Neural progenitor cell (in vitro differentiated cells): Measurements from ENCODE around the gene TCERG1L. TPM values are rescaled to one million over a fixed set of nuclear protein-coding genes. Genes with fewer than 3 reads are reported as not detected.

Source experiments
- DNase-seq: peaks from one replicate; pipeline ENCODE4 v3.0.0-alpha.2; 2016; ENCODE audit warnings: low spot score
- H2AFZ ChIP-seq: fragments of 200-600 bp; sonication (generic); replicated peaks from 2 replicates; pipeline ENCODE4 v1.6.1; 2016; ENCODE audit warnings: antibody characterized with exemption
- H3F3A ChIP-seq: fragments of 200-600 bp; sonication (generic); 2 replicates; pipeline ENCODE4 v1.6.1; 2016; ENCODE audit warnings: antibody characterized with exemption, low read depth
- H3K27ac ChIP-seq: fragments of 200-600 bp; sonication (generic); 2 replicates; pipeline ENCODE4 v1.5.1; 2016; ENCODE audit warnings: mild to moderate bottlenecking
- H3K27me3 ChIP-seq: fragments of 200-600 bp; sonication (generic); 2 replicates; pipeline ENCODE4 v1.6.1; 2016; ENCODE audit warnings: mild to moderate bottlenecking, moderate library complexity
- H3K36me3 ChIP-seq: fragments of 200-600 bp; sonication (generic); 2 replicates; pipeline ENCODE4 v1.5.1; 2016
- H3K4me1 ChIP-seq: fragments of 200-600 bp; sonication (generic); 2 replicates; pipeline ENCODE4 v1.6.1; 2016; ENCODE audit warnings: mixed run types
- H3K4me2 ChIP-seq: fragments of 200-600 bp; sonication (generic); 2 replicates; pipeline ENCODE4 v1.6.1; 2016
- H3K4me3 ChIP-seq: fragments of 200-600 bp; sonication (generic); 2 replicates; pipeline ENCODE4 v1.5.1; 2016
- H3K79me2 ChIP-seq: fragments of 200-600 bp; sonication (generic); 2 replicates; pipeline ENCODE4 v1.6.1; 2016; ENCODE audit warnings: low read depth
- H3K9ac ChIP-seq: fragments of 200-600 bp; sonication (generic); 2 replicates; pipeline ENCODE4 v1.6.1; 2016
- H3K9me3 ChIP-seq: fragments of 200-600 bp; sonication (generic); 2 replicates; pipeline ENCODE4 v1.5.1; 2016; ENCODE audit warnings: low read depth
- H4K20me1 ChIP-seq: fragments of 200-600 bp; sonication (generic); 2 replicates; pipeline ENCODE4 v1.6.1; 2016; ENCODE audit warnings: low read depth
- H3K27ac Mint-ChIP-seq: 3 replicates; pipeline ENCODE4 v1.8.0; 2021; ENCODE audit warnings: mixed read lengths
- H3K27me3 Mint-ChIP-seq: 2 replicates; pipeline ENCODE4 v1.8.0; 2022; ENCODE audit warnings: low read depth, mild to moderate bottlenecking, inconsistent platforms, moderate library complexity, mixed read lengths; ENCODE audit not compliant: insufficient read depth
- H3K36me3 Mint-ChIP-seq: 3 replicates; pipeline ENCODE4 v1.8.0; 2021; ENCODE audit warnings: mixed read lengths
- H3K4me1 Mint-ChIP-seq: 3 replicates; pipeline ENCODE4 v1.8.0; 2021; ENCODE audit warnings: mixed read lengths
- H3K4me3 Mint-ChIP-seq: 3 replicates; pipeline ENCODE4 v1.8.0; 2021; ENCODE audit warnings: mild to moderate bottlenecking, moderate library complexity, mixed read lengths
- H3K9me3 Mint-ChIP-seq: 3 replicates; pipeline ENCODE4 v1.8.0; 2020; ENCODE audit warnings: mixed read lengths
- CTCF ChIP-seq: fragments of 200-600 bp; sonication (generic); IDR thresholded peaks from 2 replicates; pipeline ENCODE4 v1.5.1; 2017; ENCODE audit warnings: antibody characterized with exemption, mild to moderate bottlenecking
- EZH2 ChIP-seq: fragments of 200-600 bp; sonication (generic); IDR thresholded peaks from 2 replicates; pipeline ENCODE4 v1.6.1; 2017; ENCODE audit warnings: antibody characterized with exemption, mild to moderate bottlenecking, moderate library complexity
- EZH2phosphoT487 ChIP-seq: fragments of 200-600 bp; sonication (generic); IDR thresholded peaks from 2 replicates; pipeline ENCODE4 v1.6.1; 2017; ENCODE audit warnings: antibody characterized with exemption
- total RNA-seq: library from RNA; depleted of rRNA; stranded (reverse); fragments of >200 nt; gene quantifications from 2 replicates; pipeline ENCODE4 v1.2.3, GENCODE V29; 2015; ENCODE audit warnings: low replicate concordance

The TCERG1L gene
- total RNA-seq, 1 donor from 2014 or later: 1.8 TPM

- no peaks in the 10 kb centered on the region for H3K36me3 Mint-ChIP-seq
- no peaks in the 10 kb centered on the region for H3K27me3 ChIP-seq
- H3K9ac ChIP-seq: no peak overlapping the region
- no peak overlapping the region for H2AFZ ChIP-seq
- peaks cover 7% of the 10 kb centered on the region for H3F3A ChIP-seq
- H3K79me2 ChIP-seq: no peaks in the 10 kb centered on the region
- no peaks in the 10 kb centered on the region for H3K36me3 ChIP-seq
- no peak for TF ChIP-seq CTCF
- no peak for TF ChIP-seq EZH2phosphoT487
- TF ChIP-seq EZH2: no peak
- no peak overlapping the region for H3K27ac ChIP-seq
- H3K4me3 Mint-ChIP-seq: no peak overlapping the region
- H3K9me3 ChIP-seq: no peaks in the 10 kb centered on the region
- no peaks in the 10 kb centered on the region for H4K20me1 ChIP-seq
- peak; percentile 38 for DNase-seq
- peaks cover 25% of the 10 kb centered on the region for H3K4me1 Mint-ChIP-seq
- H3K4me2 ChIP-seq: peak overlapping the region; percentile 39
- no peak overlapping the region for H3K27ac Mint-ChIP-seq
- no peaks in the 10 kb centered on the region for H3K9me3 Mint-ChIP-seq
- H3K27me3 Mint-ChIP-seq: peaks cover 4% of the 10 kb centered on the region
- peaks cover 28% of the 10 kb centered on the region for H3K4me1 ChIP-seq
- no peak overlapping the region for H3K4me3 ChIP-seq
Observed at GRCh38 chr10:131251146-131251541, 60.4 kb downstream of the TCERG1L start.

- H3K27ac Mint-ChIP-seq: no peak overlapping the region
Observed at GRCh38 chr10:131250454-131251145, 60.9 kb downstream of the TCERG1L start.

GRCh38 chr10:131249955-131250344 is 61.6 kb downstream of the TCERG1L start:
- peaks cover 7% of the 10 kb centered on the region for H3K27me3 Mint-ChIP-seq
- Histone ChIP-seq H3K4me2 (peak overlapping the region; percentile 57), H3K27ac (no peak overlapping the region), H2AFZ (peak overlapping the region; percentile 68), H3K4me1 (peaks cover 28% of the 10 kb centered on the region), H3F3A (peaks cover 7% of the 10 kb centered on the region), H3K9ac (no peak overlapping the region), H3K27me3 (no peaks in the 10 kb centered on the region), H3K79me2 (no peaks in the 10 kb centered on the region), H3K36me3 (no peaks in the 10 kb centered on the region), H4K20me1 (no peaks in the 10 kb centered on the region), H3K9me3 (no peaks in the 10 kb centered on the region), H3K4me3 (no peak overlapping the region)
- peak overlapping the region; percentile 36 for H3K27ac Mint-ChIP-seq
- peaks cover 25% of the 10 kb centered on the region for H3K4me1 Mint-ChIP-seq
- no peaks in the 10 kb centered on the region for H3K36me3 Mint-ChIP-seq
- no peak overlapping the region for H3K4me3 Mint-ChIP-seq
- no peak for TF ChIP-seq EZH2phosphoT487
- TF ChIP-seq CTCF: no peak
- no peak for TF ChIP-seq EZH2
- H3K9me3 Mint-ChIP-seq: no peaks in the 10 kb centered on the region
- DNase-seq: no peak

More at GRCh38 chr10:131250454-131251145, 60.9 kb downstream of the TCERG1L start:
- no peak overlapping the region for H3K4me3 ChIP-seq
- no peak overlapping the region for H3K9ac ChIP-seq
- peaks cover 7% of the 10 kb centered on the region for H3K27me3 Mint-ChIP-seq
- H3K79me2 ChIP-seq: no peaks in the 10 kb centered on the region
- H3K36me3 ChIP-seq: no peaks in the 10 kb centered on the region
- H3F3A ChIP-seq: peaks cover 7% of the 10 kb centered on the region
- peaks cover 25% of the 10 kb centered on the region for H3K4me1 Mint-ChIP-seq
- no peak overlapping the region for H3K4me3 Mint-ChIP-seq
- no peaks in the 10 kb centered on the region for H4K20me1 ChIP-seq
- no peaks in the 10 kb centered on the region for H3K27me3 ChIP-seq
- H3K9me3 Mint-ChIP-seq: no peaks in the 10 kb centered on the region
- H3K9me3 ChIP-seq: no peaks in the 10 kb centered on the region
- peak; percentile 14 for DNase-seq
- H3K4me2 ChIP-seq: no peak overlapping the region
- TF ChIP-seq EZH2 (no peak), EZH2phosphoT487 (no peak), CTCF (no peak)
- H2AFZ ChIP-seq: no peak overlapping the region
- H3K4me1 ChIP-seq: peaks cover 28% of the 10 kb centered on the region
- no peak overlapping the region for H3K27ac ChIP-seq
- no peaks in the 10 kb centered on the region for H3K36me3 Mint-ChIP-seq
